A673 (cell line): Measurements from ENCODE around the gene TNFRSF14.

Source experiments
- EZH2 ChIP-seq: fragments of 200-600 bp; sonication (generic); IDR thresholded peaks from 2 replicates; pipeline ENCODE4 v1.6.1; 2017; ENCODE audit warnings: borderline replicate concordance, low read depth, mild to moderate bottlenecking, mixed read lengths, antibody characterized with exemption, low read length; ENCODE audit not compliant: poor library complexity, severe bottlenecking
- TF ChIP-seq, protein P1 (sequence below): fragments of 300-800, 200-600 bp; sonication (generic); conservative IDR thresholded peaks from 2 replicates; pipeline ENCODE4 v1.5.1; 2017; ENCODE audit warnings: low read depth, mild to moderate bottlenecking, antibody characterized with exemption, low read length, moderate library complexity, mixed read lengths

DNA sequence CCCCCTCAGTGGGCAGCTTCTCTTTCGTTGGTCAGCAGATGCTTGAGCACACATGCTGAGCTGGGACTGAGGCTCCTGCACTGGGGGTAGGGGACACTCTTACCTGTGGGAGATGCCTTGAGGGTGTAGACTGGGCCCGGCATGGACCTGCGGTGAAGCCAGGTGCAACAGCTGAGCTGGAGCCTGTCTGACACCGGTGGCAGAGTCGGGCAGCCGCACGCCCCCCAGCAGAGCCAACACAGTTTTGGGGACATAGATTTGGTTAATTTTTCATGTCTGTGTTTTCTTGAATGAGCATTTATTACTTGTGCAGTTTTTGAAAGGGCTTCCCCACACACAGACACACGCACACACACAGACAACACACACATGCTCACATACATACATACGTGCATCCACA, 20.2 kb upstream of the TNFRSF14 start:
- TF ChIP-seq EZH2, result no peak
- TF ChIP-seq, protein P1, sequence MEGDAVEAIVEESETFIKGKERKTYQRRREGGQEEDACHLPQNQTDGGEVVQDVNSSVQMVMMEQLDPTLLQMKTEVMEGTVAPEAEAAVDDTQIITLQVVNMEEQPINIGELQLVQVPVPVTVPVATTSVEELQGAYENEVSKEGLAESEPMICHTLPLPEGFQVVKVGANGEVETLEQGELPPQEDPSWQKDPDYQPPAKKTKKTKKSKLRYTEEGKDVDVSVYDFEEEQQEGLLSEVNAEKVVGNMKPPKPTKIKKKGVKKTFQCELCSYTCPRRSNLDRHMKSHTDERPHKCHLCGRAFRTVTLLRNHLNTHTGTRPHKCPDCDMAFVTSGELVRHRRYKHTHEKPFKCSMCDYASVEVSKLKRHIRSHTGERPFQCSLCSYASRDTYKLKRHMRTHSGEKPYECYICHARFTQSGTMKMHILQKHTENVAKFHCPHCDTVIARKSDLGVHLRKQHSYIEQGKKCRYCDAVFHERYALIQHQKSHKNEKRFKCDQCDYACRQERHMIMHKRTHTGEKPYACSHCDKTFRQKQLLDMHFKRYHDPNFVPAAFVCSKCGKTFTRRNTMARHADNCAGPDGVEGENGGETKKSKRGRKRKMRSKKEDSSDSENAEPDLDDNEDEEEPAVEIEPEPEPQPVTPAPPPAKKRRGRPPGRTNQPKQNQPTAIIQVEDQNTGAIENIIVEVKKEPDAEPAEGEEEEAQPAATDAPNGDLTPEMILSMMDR, result no peak
